C4-2B (cell line): Measurements from ENCODE around the gene PNPO.

Experiments
- ZFX ChIP-seq: fragments of 450-650 bp; IDR thresholded peaks from 2 replicates; pipeline ENCODE4 v1.6.1; 2017
- TF ChIP-seq, protein P1 (sequence below): fragments of 450-650 bp; conservative IDR thresholded peaks from 2 replicates; pipeline ENCODE4 v1.5.1; 2017; ENCODE audit warnings: mild to moderate bottlenecking

GRCh38 chr17:47907932-47908562 is 33.3 kb upstream of the PNPO start:
- TF ChIP-seq, protein P1, sequence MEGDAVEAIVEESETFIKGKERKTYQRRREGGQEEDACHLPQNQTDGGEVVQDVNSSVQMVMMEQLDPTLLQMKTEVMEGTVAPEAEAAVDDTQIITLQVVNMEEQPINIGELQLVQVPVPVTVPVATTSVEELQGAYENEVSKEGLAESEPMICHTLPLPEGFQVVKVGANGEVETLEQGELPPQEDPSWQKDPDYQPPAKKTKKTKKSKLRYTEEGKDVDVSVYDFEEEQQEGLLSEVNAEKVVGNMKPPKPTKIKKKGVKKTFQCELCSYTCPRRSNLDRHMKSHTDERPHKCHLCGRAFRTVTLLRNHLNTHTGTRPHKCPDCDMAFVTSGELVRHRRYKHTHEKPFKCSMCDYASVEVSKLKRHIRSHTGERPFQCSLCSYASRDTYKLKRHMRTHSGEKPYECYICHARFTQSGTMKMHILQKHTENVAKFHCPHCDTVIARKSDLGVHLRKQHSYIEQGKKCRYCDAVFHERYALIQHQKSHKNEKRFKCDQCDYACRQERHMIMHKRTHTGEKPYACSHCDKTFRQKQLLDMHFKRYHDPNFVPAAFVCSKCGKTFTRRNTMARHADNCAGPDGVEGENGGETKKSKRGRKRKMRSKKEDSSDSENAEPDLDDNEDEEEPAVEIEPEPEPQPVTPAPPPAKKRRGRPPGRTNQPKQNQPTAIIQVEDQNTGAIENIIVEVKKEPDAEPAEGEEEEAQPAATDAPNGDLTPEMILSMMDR = no peak
- TF ChIP-seq ZFX = no peak
